Stimulated activated naive CD8-positive, alpha-beta T cell treated with anti-CD3 and anti-CD28 coated beads, Interleukin-15, Interleukin-2, amounts not matched to agents 100 ng/mL and 50 ng/mL, for 24 hours (primary cell): ENCODE results near the gene BIRC5.
A peak's percentile ranks its signal among the peaks of the same experiment; 100 is the strongest.
"Not testable (repeated sequence)": the region's sequence is repeated elsewhere in the genome, so short reads cannot be mapped to it uniquely, and the experiment has no call there.

ENCODE experiments used
- H3K27ac Mint-ChIP-seq: one replicate; pipeline ENCODE4 v1.8.0; 2021; ENCODE audit warnings: mild to moderate bottlenecking, mixed read lengths
- H3K27me3 Mint-ChIP-seq: one replicate; pipeline ENCODE4 v1.8.0; 2021; ENCODE audit warnings: mixed read lengths
- H3K36me3 Mint-ChIP-seq: one replicate; pipeline ENCODE4 v1.8.0; 2021; ENCODE audit warnings: low read depth, mixed read lengths
- H3K4me1 Mint-ChIP-seq: one replicate; pipeline ENCODE4 v1.8.0; 2021; ENCODE audit warnings: low read depth, mixed read lengths
- H3K4me3 Mint-ChIP-seq: one replicate; pipeline ENCODE4 v1.8.0; 2021; ENCODE audit warnings: mild to moderate bottlenecking, mixed read lengths
- H3K9me3 Mint-ChIP-seq: one replicate; pipeline ENCODE4 v1.8.0; 2021; ENCODE audit warnings: mixed read lengths

The BIRC5 gene

GRCh38 chr17:78252111-78252634 lies 38.1 kb downstream of the BIRC5 start:
- no peak overlapping the region for H3K27ac Mint-ChIP-seq
- peaks cover 30% of the 10 kb centered on the region for H3K4me1 Mint-ChIP-seq
- no peaks in the 10 kb centered on the region for H3K36me3 Mint-ChIP-seq
- no peaks in the 10 kb centered on the region for H3K9me3 Mint-ChIP-seq
- no peaks in the 10 kb centered on the region for H3K27me3 Mint-ChIP-seq
- H3K4me3 Mint-ChIP-seq, result no peak overlapping the region

DNA sequence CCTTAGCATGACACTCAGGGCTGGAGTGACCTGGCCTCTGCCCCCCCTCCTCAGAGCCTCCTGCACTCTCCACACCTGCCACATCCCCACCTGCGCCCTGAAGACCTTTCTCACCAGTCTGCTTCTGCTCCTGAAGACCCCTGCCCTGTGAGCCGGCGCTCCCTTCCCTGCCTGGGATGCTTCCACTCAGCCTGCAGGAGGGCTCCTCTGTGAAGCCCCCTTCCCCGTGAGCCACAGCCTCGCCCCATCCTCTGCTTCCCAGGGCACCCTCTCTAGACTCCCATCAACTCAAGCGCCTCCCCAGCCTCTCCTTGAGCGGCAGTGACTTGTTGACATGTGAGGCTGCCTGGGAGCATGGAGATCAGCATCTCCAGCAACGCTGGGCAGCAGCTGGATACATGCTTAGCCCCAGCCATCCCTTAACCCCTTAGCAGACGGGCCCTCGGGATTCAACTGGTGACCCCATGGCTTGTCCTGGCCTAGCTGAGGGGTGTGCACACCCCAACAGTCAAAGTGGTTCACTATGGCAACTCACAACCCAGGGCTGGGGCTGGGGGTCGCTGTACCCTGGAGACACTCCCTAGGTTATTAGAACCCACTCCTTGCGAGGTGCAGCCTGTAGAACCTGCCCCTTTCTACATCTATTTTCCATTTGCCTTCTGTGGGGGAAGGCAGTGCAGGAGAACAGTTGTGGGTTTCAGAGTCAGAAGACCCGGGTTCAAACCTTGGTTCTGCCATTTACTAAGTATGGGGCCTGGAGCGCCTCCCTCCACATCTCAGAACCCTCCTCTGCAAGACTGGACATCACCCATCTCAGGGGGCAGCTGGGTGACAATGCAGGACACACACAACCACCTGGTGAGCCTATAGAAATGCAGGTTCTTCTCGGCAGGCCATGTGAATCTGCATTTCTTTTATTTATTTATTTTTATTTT lies 38.9 kb downstream of the BIRC5 start:
- Mint-ChIP-seq H3K4me1 (peaks cover 37% of the 10 kb centered on the region), H3K36me3 (no peaks in the 10 kb centered on the region), H3K4me3 (peak overlapping the region; percentile 81), H3K27ac (no peak overlapping the region), H3K27me3 (no peaks in the 10 kb centered on the region), H3K9me3 (no peaks in the 10 kb centered on the region)

DNA sequence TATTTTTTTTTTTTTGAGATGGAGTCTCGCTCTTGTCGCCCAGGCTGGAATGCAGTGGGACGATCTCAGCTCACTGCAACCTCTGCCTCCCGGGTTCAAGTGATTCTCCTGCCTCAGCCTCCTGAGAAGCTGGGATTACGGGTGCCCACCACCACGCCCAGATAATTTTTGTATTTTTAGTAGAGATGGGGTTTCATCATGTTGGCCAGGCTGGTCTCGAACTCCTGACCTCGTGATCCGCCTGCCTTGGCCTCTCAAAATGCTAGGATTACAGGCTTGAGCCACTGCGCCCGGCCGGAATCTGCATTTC lies 39.5 kb downstream of the BIRC5 start:
- not testable (repeated sequence) for H3K27me3 Mint-ChIP-seq, H3K9me3 Mint-ChIP-seq, H3K36me3 Mint-ChIP-seq
- Mint-ChIP-seq H3K4me1 (peaks cover 43% of the 10 kb centered on the region), H3K27ac (peak overlapping the region; percentile 84), H3K4me3 (peak overlapping the region; percentile 81)

GRCh38 chr17:78253946-78254672 lies 40.1 kb downstream of the BIRC5 start:
- peak overlapping the region; percentile 84 for H3K27ac Mint-ChIP-seq
- H3K4me1 Mint-ChIP-seq, result peaks cover 43% of the 10 kb centered on the region
- H3K27me3 Mint-ChIP-seq, result no peaks in the 10 kb centered on the region
- H3K4me3 Mint-ChIP-seq, result peak overlapping the region; percentile 81
- H3K36me3 Mint-ChIP-seq, result no peaks in the 10 kb centered on the region
- no peaks in the 10 kb centered on the region for H3K9me3 Mint-ChIP-seq

DNA sequence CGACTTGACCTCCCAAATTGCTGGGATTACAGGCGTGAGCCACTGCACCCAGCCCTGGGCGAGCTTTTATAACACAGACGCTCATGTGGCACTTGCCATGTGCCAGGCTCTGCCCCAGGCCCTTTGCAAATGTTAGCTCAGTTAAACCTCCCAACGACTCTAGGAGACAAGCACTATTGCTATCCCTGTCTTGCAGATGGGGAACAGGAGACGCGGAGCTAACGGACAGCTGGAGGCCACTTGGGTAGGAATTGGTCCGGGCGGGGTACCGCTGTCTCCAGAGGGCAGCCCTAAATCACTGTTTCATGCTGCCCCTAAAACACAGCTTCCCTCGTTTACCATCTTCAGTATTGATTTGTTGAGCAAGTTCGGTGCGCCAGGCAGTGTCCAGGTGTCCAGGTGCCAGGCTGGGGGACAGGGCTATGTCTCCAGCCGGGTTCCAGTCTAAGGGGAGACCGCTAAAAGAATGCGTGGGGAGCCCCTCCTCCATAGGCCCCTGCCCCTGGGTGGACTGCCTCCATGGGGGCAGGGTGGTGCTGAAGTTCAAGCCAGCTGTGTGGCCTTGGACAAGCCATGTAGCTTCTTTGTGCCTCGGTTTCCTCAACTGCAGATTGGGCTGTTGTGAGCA lies 41.1 kb downstream of the BIRC5 start:
- H3K36me3 Mint-ChIP-seq, result no peaks in the 10 kb centered on the region
- no peaks in the 10 kb centered on the region for H3K27me3 Mint-ChIP-seq
- H3K4me3 Mint-ChIP-seq, result peak overlapping the region; percentile 24
- H3K4me1 Mint-ChIP-seq, result peaks cover 47% of the 10 kb centered on the region
- no peak overlapping the region for H3K27ac Mint-ChIP-seq
- H3K9me3 Mint-ChIP-seq, result no peaks in the 10 kb centered on the region

DNA sequence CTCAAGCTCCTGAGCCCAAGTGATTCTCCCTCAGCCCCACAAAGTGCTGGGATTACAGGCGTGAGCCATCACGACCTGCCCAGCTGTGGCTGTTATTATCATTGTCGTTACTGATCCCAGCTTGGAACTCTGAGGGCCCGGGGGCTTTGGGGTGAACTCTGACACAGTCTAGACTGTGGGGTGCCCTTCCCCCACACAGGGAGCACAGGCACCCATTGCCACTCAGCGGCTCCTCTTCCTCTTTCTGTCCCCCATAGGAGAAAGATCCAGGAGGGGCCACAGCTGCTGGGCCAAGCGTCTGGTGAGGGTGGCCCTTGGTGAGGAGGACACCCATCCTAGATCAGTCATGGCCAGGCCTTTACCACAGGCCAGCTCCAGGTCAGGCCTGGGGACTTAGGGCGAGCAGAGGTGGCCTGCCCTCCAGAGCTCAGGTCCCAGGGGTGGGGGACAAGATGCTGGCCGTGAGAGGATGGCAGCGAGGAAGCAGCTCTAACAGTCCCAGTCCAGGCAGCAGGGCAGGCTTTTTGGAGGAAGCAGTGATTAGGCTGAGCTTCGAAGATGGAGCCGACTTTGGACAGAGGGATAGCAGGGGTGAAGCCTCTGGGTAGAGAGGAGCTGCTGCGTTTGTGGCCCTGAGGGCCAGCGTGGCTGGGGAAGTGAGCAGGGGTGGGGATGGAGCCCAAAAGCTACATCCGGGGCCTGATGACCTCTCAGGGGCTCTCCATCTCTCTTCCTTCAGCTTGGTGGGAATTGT lies 42.1 kb downstream of the BIRC5 start:
- H3K36me3 Mint-ChIP-seq, result no peaks in the 10 kb centered on the region
- no peaks in the 10 kb centered on the region for H3K27me3 Mint-ChIP-seq
- H3K9me3 Mint-ChIP-seq, result no peaks in the 10 kb centered on the region
- no peak overlapping the region for H3K4me3 Mint-ChIP-seq
- no peak overlapping the region for H3K27ac Mint-ChIP-seq
- peaks cover 46% of the 10 kb centered on the region for H3K4me1 Mint-ChIP-seq

- Mint-ChIP-seq H3K36me3 (no peaks in the 10 kb centered on the region), H3K27ac (no peak overlapping the region), H3K4me3 (no peak overlapping the region), H3K27me3 (no peaks in the 10 kb centered on the region), H3K4me1 (peaks cover 43% of the 10 kb centered on the region), H3K9me3 (no peaks in the 10 kb centered on the region)
Measured at GRCh38 chr17:78256707-78257591, 42.9 kb downstream of the BIRC5 start.

- no peak overlapping the region for H3K27ac Mint-ChIP-seq
- peaks cover 40% of the 10 kb centered on the region for H3K4me1 Mint-ChIP-seq
- no peaks in the 10 kb centered on the region for H3K9me3 Mint-ChIP-seq
Measured at GRCh38 chr17:78257810-78258322, 43.8 kb downstream of the BIRC5 start.

GRCh38 chr17:78258323-78259191 lies 44.5 kb downstream of the BIRC5 start:
- H3K4me1 Mint-ChIP-seq, result peaks cover 39% of the 10 kb centered on the region

More at GRCh38 chr17:78257810-78258322, 43.8 kb downstream of the BIRC5 start:
- no peaks in the 10 kb centered on the region for H3K36me3 Mint-ChIP-seq
- no peak overlapping the region for H3K4me3 Mint-ChIP-seq
- H3K27me3 Mint-ChIP-seq, result no peaks in the 10 kb centered on the region

DNA sequence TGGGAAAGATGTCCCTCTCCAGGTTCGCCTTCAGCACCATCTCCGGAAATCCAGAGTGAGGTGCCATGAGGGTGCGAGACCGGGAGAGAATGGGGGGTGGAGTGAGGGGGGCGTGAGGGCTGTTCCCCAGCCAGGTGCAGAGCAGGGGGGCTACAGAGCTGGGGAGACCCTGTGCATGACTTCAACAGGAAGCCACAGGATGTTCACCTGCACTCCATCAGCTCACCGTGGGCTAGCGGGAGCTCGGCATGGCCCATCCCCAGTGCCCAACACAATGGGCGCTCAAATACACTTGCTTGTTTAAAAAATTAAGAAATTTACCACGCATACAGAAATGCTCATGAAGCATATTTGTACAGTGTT lies 45.1 kb downstream of the BIRC5 start:
- no peaks in the 10 kb centered on the region for H3K36me3 Mint-ChIP-seq
- no peak overlapping the region for H3K27ac Mint-ChIP-seq
- H3K9me3 Mint-ChIP-seq, result no peaks in the 10 kb centered on the region
- H3K4me3 Mint-ChIP-seq, result peak overlapping the region; percentile 35
- no peaks in the 10 kb centered on the region for H3K27me3 Mint-ChIP-seq
- H3K4me1 Mint-ChIP-seq, result peaks cover 35% of the 10 kb centered on the region

More at GRCh38 chr17:78258323-78259191, 44.5 kb downstream of the BIRC5 start:
- H3K27ac Mint-ChIP-seq, result no peak overlapping the region
- H3K9me3 Mint-ChIP-seq, result no peaks in the 10 kb centered on the region
- H3K4me3 Mint-ChIP-seq, result no peak overlapping the region
- no peaks in the 10 kb centered on the region for H3K27me3 Mint-ChIP-seq
- no peaks in the 10 kb centered on the region for H3K36me3 Mint-ChIP-seq

- H3K27me3 Mint-ChIP-seq, result no peaks in the 10 kb centered on the region
- H3K27ac Mint-ChIP-seq, result peak overlapping the region; percentile 36
- no peak overlapping the region for H3K4me3 Mint-ChIP-seq
- H3K4me1 Mint-ChIP-seq, result peaks cover 23% of the 10 kb centered on the region
- H3K36me3 Mint-ChIP-seq, result no peaks in the 10 kb centered on the region
- H3K9me3 Mint-ChIP-seq, result no peaks in the 10 kb centered on the region
Measured at GRCh38 chr17:78263063-78263735, 49.1 kb downstream of the BIRC5 start.

- H3K9me3 Mint-ChIP-seq, result no peaks in the 10 kb centered on the region
Measured at GRCh38 chr17:78263736-78264340, 49.8 kb downstream of the BIRC5 start.

More at GRCh38 chr17:78263736-78264340, 49.8 kb downstream of the BIRC5 start:
- no peak overlapping the region for H3K4me3 Mint-ChIP-seq
- H3K27me3 Mint-ChIP-seq, result no peaks in the 10 kb centered on the region
- peaks cover 19% of the 10 kb centered on the region for H3K4me1 Mint-ChIP-seq
- peak overlapping the region; percentile 21 for H3K27ac Mint-ChIP-seq
- no peaks in the 10 kb centered on the region for H3K36me3 Mint-ChIP-seq
